ENCODE data around the gene NFIX. TPM values are rescaled to one million over a fixed set of nuclear protein-coding genes. Genes with fewer than 3 reads are reported as not detected.

NFIX gene
- total and polyA plus RNA-seq, 2 of the 13 experiments (the other 11 are each of a cell fraction or from before 2014, with no cell fraction given), result 3.4 to 5.4 TPM

- TF ChIP-seq ZBTB34 (CRISPR knock-in tag; IDR thresholded peaks at IDR 0.05), result no peak
- no peak for TF ChIP-seq ZNF557 (CRISPR knock-in tag; IDR thresholded peaks at IDR 0.05)
- TF ChIP-seq TEF (CRISPR knock-in tag; IDR thresholded peaks at IDR 0.05), result no peak
- TF ChIP-seq DDIT3 (CRISPR knock-in tag; IDR thresholded peaks at IDR 0.05), result no peak
- TF ChIP-seq CREBL2 (CRISPR knock-in tag; IDR thresholded peaks at IDR 0.05; ENCODE audit: borderline replicate concordance), result no peak
- no peak for TF ChIP-seq HNF1A (IDR thresholded peaks at IDR 0.05; ENCODE audit: low read depth)
- no peak for TF ChIP-seq HNF1A (CRISPR knock-in tag; IDR thresholded peaks at IDR 0.05; ENCODE audit: borderline replicate concordance)
- no peak for TF ChIP-seq SSRP1 (CRISPR knock-in tag; IDR thresholded peaks at IDR 0.05)
- TF ChIP-seq RFXANK (CRISPR knock-in tag; IDR thresholded peaks at IDR 0.05), result no peak
- no peak for TF ChIP-seq ZNF513 (CRISPR knock-in tag; conservative IDR thresholded peaks at IDR 0.05)
- no peak for TF ChIP-seq ZNF3 (CRISPR knock-in tag; IDR thresholded peaks at IDR 0.05)
- no peak for TF ChIP-seq NR3C1 (CRISPR knock-in tag; IDR thresholded peaks at IDR 0.05)
- no peak for TF ChIP-seq SETDB1 (CRISPR knock-in tag; IDR thresholded peaks at IDR 0.05; ENCODE audit: borderline replicate concordance)
- TF ChIP-seq ZNF766 (CRISPR knock-in tag; IDR thresholded peaks at IDR 0.05; ENCODE audit: borderline replicate concordance), result 0 out of 2 replicates have a peak, but pooled peaks have one; percentile 33
- 0 out of 2 replicates have a peak, but pooled peaks have one; percentile 14 for TF ChIP-seq ZNF747 (CRISPR knock-in tag; IDR thresholded peaks at IDR 0.05; ENCODE audit: borderline replicate concordance)
- no peak for TF ChIP-seq KDM6A (CRISPR knock-in tag; IDR thresholded peaks at IDR 0.05; ENCODE audit: low read depth)
- TF ChIP-seq ZNF18 (CRISPR knock-in tag; IDR thresholded peaks at IDR 0.05; ENCODE audit: insufficient replicate concordance), result no peak
- TF ChIP-seq ZNF720 (CRISPR knock-in tag; IDR thresholded peaks at IDR 0.05), result no peak
- TF ChIP-seq TAF1 (CRISPR knock-in tag; IDR thresholded peaks at IDR 0.05), result peak; percentile 28; the same call in 1 of the 2 replicates
These were observed 66.0 kb downstream of the NFIX start (continued) for GRCh38 chr19:13060964-13061927.
